Parathyroid adenoma (tissue), 2 donors: ENCODE results near the gene PARP6.

Experiments used
- H2AFZ ChIP-seq: fragments of 300-600 bp; sonication (generic); one replicate; pipeline ENCODE4 v1.7.0; 2017; ENCODE audit warnings: antibody characterized with exemption, mild to moderate bottlenecking
- H3K27ac ChIP-seq: fragments of 300-600 bp; sonication (generic); one replicate; pipeline ENCODE4 v1.7.0; 2017
- H3K27me3 ChIP-seq: fragments of 300-600 bp; sonication (generic); one replicate; pipeline ENCODE4 v1.7.0; 2017; ENCODE audit warnings: low read length; ENCODE audit not compliant: control insufficient read depth, insufficient read depth
- H3K36me3 ChIP-seq: fragments of 300-600 bp; sonication (generic); one replicate; pipeline ENCODE4 v1.7.0; 2017; ENCODE audit warnings: low read length; ENCODE audit not compliant: control insufficient read depth, insufficient read depth
- H3K4me1 ChIP-seq: fragments of 300-600 bp; sonication (generic); one replicate; pipeline ENCODE4 v1.7.0; 2017; ENCODE audit warnings: control low read depth
- H3K4me2 ChIP-seq: fragments of 300-600 bp; sonication (generic); one replicate; pipeline ENCODE4 v1.7.0; 2017; ENCODE audit warnings: low read length
- H3K4me3 ChIP-seq: fragments of 300-600 bp; sonication (generic); one replicate; pipeline ENCODE4 v1.7.0; 2017; ENCODE audit warnings: low read depth, low read length
- H3K79me2 ChIP-seq: fragments of 300-600 bp; sonication (generic); one replicate; pipeline ENCODE4 v1.7.0; 2017; ENCODE audit warnings: control low read depth
- H3K9ac ChIP-seq: fragments of 300-600 bp; sonication (generic); one replicate; pipeline ENCODE4 v1.7.0; 2017; ENCODE audit warnings: mild to moderate bottlenecking
- H3K9me3 ChIP-seq: fragments of 300-600 bp; sonication (generic); one replicate; pipeline ENCODE4 v1.7.0; 2017; ENCODE audit warnings: low read length; ENCODE audit not compliant: control insufficient read depth
- TF ChIP-seq, protein P1 (sequence below): fragments of 300-600 bp; sonication (generic); IDR thresholded peaks from one replicate; pipeline ENCODE4 v1.7.0; 2017; ENCODE audit warnings: antibody characterized with exemption, mild to moderate bottlenecking
- donor health status: primary hyperparathyroidism.

PARP6 gene

GRCh38 chr15:72205896-72206676 is 66.3 kb downstream of the PARP6 start:
- Histone ChIP-seq H3K4me3 (no peak overlapping the region), H3K36me3 (no peaks in the 10 kb centered on the region), H3K9me3 (no peaks in the 10 kb centered on the region), H3K4me2 (no peak overlapping the region), H3K4me1 (no peaks in the 10 kb centered on the region), H3K9ac (no peak overlapping the region), H3K27ac (no peak overlapping the region), H2AFZ (no peak overlapping the region), H3K27me3 (no peaks in the 10 kb centered on the region), H3K79me2 (no peaks in the 10 kb centered on the region)
- TF ChIP-seq, protein P1, sequence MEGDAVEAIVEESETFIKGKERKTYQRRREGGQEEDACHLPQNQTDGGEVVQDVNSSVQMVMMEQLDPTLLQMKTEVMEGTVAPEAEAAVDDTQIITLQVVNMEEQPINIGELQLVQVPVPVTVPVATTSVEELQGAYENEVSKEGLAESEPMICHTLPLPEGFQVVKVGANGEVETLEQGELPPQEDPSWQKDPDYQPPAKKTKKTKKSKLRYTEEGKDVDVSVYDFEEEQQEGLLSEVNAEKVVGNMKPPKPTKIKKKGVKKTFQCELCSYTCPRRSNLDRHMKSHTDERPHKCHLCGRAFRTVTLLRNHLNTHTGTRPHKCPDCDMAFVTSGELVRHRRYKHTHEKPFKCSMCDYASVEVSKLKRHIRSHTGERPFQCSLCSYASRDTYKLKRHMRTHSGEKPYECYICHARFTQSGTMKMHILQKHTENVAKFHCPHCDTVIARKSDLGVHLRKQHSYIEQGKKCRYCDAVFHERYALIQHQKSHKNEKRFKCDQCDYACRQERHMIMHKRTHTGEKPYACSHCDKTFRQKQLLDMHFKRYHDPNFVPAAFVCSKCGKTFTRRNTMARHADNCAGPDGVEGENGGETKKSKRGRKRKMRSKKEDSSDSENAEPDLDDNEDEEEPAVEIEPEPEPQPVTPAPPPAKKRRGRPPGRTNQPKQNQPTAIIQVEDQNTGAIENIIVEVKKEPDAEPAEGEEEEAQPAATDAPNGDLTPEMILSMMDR, result no peak

DNA sequence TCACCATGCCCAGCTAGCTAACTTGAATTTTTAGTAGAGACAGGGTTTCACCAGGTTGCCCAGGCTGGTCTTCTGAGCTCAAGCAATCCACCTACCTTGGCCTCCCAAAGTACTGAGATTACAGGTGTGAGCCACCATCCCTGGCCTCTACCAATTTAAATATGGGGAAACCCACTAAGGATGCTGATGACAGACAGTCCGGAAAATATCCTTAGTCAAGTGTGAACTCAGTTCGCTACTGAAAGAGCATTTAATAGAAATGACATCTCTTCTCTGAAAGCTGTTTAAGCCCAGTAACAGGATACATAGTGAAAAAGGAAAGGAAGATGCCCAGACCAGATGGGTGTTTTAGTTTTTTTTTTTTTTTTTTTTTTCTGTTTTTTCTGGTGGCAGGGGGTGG is 67.1 kb downstream of the PARP6 start:
- Histone ChIP-seq H3K27me3 (no peaks in the 10 kb centered on the region), H3K9ac (no peak overlapping the region), H3K4me1 (no peaks in the 10 kb centered on the region), H3K4me2 (no peak overlapping the region), H2AFZ (no peak overlapping the region), H3K27ac (no peak overlapping the region), H3K36me3 (no peaks in the 10 kb centered on the region), H3K4me3 (no peak overlapping the region), H3K9me3 (no peaks in the 10 kb centered on the region), H3K79me2 (no peaks in the 10 kb centered on the region)
- TF ChIP-seq, protein P1, result no peak

DNA sequence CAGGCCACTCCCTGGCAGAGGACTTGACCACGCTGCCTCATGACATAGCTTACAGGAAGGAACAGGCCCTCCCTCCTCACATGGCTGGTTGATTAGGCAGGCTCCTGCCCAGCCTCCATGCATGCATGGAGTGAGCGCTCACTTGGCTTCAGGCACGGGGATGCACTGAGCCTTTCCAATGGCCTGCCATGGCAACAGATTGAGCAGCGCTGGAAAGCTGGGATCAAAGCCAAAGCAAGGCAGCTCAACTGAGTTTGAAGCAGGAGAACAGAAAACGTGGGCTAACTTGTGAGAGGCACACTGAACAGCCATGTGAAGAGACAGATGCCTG is 68.9 kb downstream of the PARP6 start:
- Histone ChIP-seq H3K4me2 (no peak overlapping the region), H3K9me3 (no peaks in the 10 kb centered on the region), H3K79me2 (no peaks in the 10 kb centered on the region), H3K4me1 (no peaks in the 10 kb centered on the region), H3K4me3 (no peak overlapping the region), H3K27me3 (no peaks in the 10 kb centered on the region), H3K9ac (no peak overlapping the region), H2AFZ (no peak overlapping the region), H3K36me3 (no peaks in the 10 kb centered on the region), H3K27ac (no peak overlapping the region)
- TF ChIP-seq, protein P1, result no peak

DNA sequence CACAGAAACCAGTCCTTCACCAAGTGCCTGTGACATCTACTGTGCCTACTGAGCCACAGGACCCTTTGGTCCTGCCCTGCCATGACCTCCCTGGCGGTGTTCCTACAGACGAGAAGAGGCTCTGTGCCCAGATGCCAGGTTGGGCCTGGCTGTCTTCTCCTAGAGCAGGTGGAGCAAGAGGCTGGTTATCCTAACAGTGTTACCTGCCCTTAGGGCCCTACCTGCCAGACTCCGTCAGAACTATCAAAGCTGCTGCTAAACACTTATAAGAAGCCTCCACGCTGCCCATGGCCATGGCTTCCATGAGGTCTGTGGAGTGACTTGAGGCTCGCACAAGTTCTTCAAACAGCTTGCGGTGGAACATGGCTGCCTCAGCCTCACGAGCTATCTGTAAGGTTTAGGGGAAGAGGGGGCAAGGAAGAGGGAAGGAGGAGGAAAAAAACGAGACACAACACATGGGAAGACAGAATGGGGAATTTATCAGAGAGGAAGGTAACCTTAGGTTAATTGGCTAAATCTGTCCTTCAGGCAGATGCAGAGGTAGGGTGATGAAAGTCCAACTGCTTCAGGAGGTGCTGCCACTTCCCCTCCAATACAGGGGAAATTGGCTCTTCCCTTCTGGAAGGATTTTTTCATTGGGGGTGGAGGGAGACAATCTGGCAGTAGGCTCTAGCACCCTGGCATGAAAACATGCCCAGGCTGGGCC is 69.4 kb downstream of the PARP6 start:
- Histone ChIP-seq H2AFZ (no peak overlapping the region), H3K79me2 (no peaks in the 10 kb centered on the region), H3K4me1 (no peaks in the 10 kb centered on the region), H3K4me3 (no peak overlapping the region), H3K36me3 (no peaks in the 10 kb centered on the region), H3K4me2 (no peak overlapping the region), H3K9me3 (no peaks in the 10 kb centered on the region), H3K27me3 (no peaks in the 10 kb centered on the region), H3K27ac (no peak overlapping the region), H3K9ac (no peak overlapping the region)
- TF ChIP-seq, protein P1, result no peak
